Mesendoderm (in vitro differentiated cells): Measurements from ENCODE around the gene SPRY2.
A peak's percentile ranks its signal among the peaks of the same experiment; 100 is the strongest.

Experiments
- DNase-seq: peaks from one replicate; pipeline ENCODE4 v3.0.0; 2013
- H2AK5ac ChIP-seq: 2 replicates; pipeline ENCODE4 v1.6.1; 2013; ENCODE audit warnings: low read length, inconsistent platforms
- H2BK120ac ChIP-seq: 2 replicates; pipeline ENCODE4 v1.6.1; 2013; ENCODE audit warnings: low read depth, mild to moderate bottlenecking, low read length, moderate library complexity, mixed read lengths
- H2BK15ac ChIP-seq: replicated peaks from 2 replicates; pipeline ENCODE4 v1.6.1; 2013; ENCODE audit warnings: low read depth, mild to moderate bottlenecking, moderate library complexity
- H2BK5ac ChIP-seq: 2 replicates; pipeline ENCODE4 v1.6.1; 2013; ENCODE audit warnings: low read length, inconsistent platforms
- H3K18ac ChIP-seq: 2 replicates; pipeline ENCODE4 v1.6.1; 2013; ENCODE audit warnings: mild to moderate bottlenecking, low read length, mixed read lengths
- H3K23ac ChIP-seq: one replicate; pipeline ENCODE4 v1.6.1; 2013; ENCODE audit warnings: low read length
- H3K27ac ChIP-seq: 2 replicates; pipeline ENCODE4 v1.5.1; 2013; ENCODE audit warnings: low read depth, mild to moderate bottlenecking, inconsistent platforms, low read length, moderate library complexity
- H3K27me3 ChIP-seq: 2 replicates; pipeline ENCODE4 v1.6.1; 2013; ENCODE audit warnings: low read length, control low read depth, mild to moderate bottlenecking, inconsistent platforms; ENCODE audit not compliant: insufficient read depth, poor library complexity
- H3K36me3 ChIP-seq: 2 replicates; pipeline ENCODE4 v1.6.1; 2013; ENCODE audit warnings: low read length, inconsistent platforms; ENCODE audit not compliant: control insufficient read depth, insufficient read depth
- H3K4ac ChIP-seq: one replicate; pipeline ENCODE4 v1.6.1; 2013; ENCODE audit warnings: low read depth, mild to moderate bottlenecking, low read length, moderate library complexity
- H3K4me1 ChIP-seq: 2 replicates; pipeline ENCODE4 v1.6.1; 2013; ENCODE audit warnings: low read depth, low read length, inconsistent platforms; ENCODE audit not compliant: control insufficient read depth
- H3K4me2 ChIP-seq: 2 replicates; pipeline ENCODE4 v1.6.1; 2013; ENCODE audit warnings: low read length
- H3K4me3 ChIP-seq: 2 replicates; pipeline ENCODE4 v1.5.1; 2013; ENCODE audit warnings: mild to moderate bottlenecking, low read length
- H3K56ac ChIP-seq: one replicate; pipeline ENCODE4 v1.6.1; 2013; ENCODE audit warnings: low read length
- H3K79me1 ChIP-seq: 2 replicates; pipeline ENCODE4 v1.6.1; 2013; ENCODE audit warnings: low read length, inconsistent platforms
- H3K79me2 ChIP-seq: 2 replicates; pipeline ENCODE4 v1.6.1; 2013; ENCODE audit warnings: mild to moderate bottlenecking, low read length; ENCODE audit not compliant: control insufficient read depth, insufficient read depth
- H3K9ac ChIP-seq: 2 replicates; pipeline ENCODE4 v1.6.1; 2013; ENCODE audit warnings: low read length, inconsistent platforms
- H4K5ac ChIP-seq: one replicate; pipeline ENCODE4 v1.6.1; 2013; ENCODE audit warnings: low read length
- H4K8ac ChIP-seq: one replicate; pipeline ENCODE4 v1.6.1; 2013; ENCODE audit warnings: low read depth, mild to moderate bottlenecking, control low read depth, low read length, moderate library complexity
- WGBS: extraction: QIAGEN DNeasy Blood & Tissue Kit; methylation state at CpG from one replicate; pipeline ENCODE4 v1.1.7; 2013; ENCODE audit warnings: low lambda C conversion rate, missing lambda C conversion rate; ENCODE audit not compliant: insufficient coverage; ENCODE audit errors: extremely low coverage; 5-methylcytosine and 5-hydroxymethylcytosine counted together

SPRY2 gene

GRCh38 chr13:80371840-80372509 is 31.0 kb upstream of the SPRY2 start:
- no CpG with 5 or more reads among the region's 6 CpGs for WGBS
- H3K9ac ChIP-seq, result no peak overlapping the region
- no peaks in the 10 kb centered on the region for H3K79me2 ChIP-seq
- no peaks in the 10 kb centered on the region for H3K27me3 ChIP-seq
- H4K5ac ChIP-seq, result no peak overlapping the region
- H2BK5ac ChIP-seq, result no peak overlapping the region
- no peak overlapping the region for H3K23ac ChIP-seq
- H3K4me2 ChIP-seq, result no peak overlapping the region
- no peak overlapping the region for H2BK120ac ChIP-seq
- no peak overlapping the region for H3K27ac ChIP-seq
- H3K4me3 ChIP-seq, result no peak overlapping the region
- H4K8ac ChIP-seq, result no peak overlapping the region
- H2AK5ac ChIP-seq, result no peak overlapping the region
- no peaks in the 10 kb centered on the region for H3K36me3 ChIP-seq
- no peak overlapping the region for H2BK15ac ChIP-seq
- no peak overlapping the region for H3K18ac ChIP-seq
- no peak overlapping the region for H3K56ac ChIP-seq
- no peaks in the 10 kb centered on the region for H3K79me1 ChIP-seq
- no peak for DNase-seq
- H3K4me1 ChIP-seq, result no peaks in the 10 kb centered on the region
- no peak overlapping the region for H3K4ac ChIP-seq

GRCh38 chr13:80367473-80367872 is 26.5 kb upstream of the SPRY2 start:
- H4K8ac ChIP-seq, result no peak overlapping the region
- no peak overlapping the region for H4K5ac ChIP-seq
- no peak overlapping the region for H3K23ac ChIP-seq
- no CpG with 5 or more reads among the region's 3 CpGs for WGBS
- no peak overlapping the region for H3K9ac ChIP-seq
- H3K36me3 ChIP-seq, result no peaks in the 10 kb centered on the region
- H3K56ac ChIP-seq, result no peak overlapping the region
- H2BK15ac ChIP-seq, result no peak overlapping the region
- H3K4me3 ChIP-seq, result no peak overlapping the region
- no peaks in the 10 kb centered on the region for H3K79me2 ChIP-seq
- H3K27me3 ChIP-seq, result no peaks in the 10 kb centered on the region
- H2BK120ac ChIP-seq, result no peak overlapping the region
- no peak overlapping the region for H3K27ac ChIP-seq
- no peak overlapping the region for H2AK5ac ChIP-seq
- no peak overlapping the region for H2BK5ac ChIP-seq
- no peak for DNase-seq
- H3K18ac ChIP-seq, result no peak overlapping the region
- no peak overlapping the region for H3K4ac ChIP-seq
- no peak overlapping the region for H3K4me2 ChIP-seq
- H3K4me1 ChIP-seq, result peaks cover 2% of the 10 kb centered on the region
- no peaks in the 10 kb centered on the region for H3K79me1 ChIP-seq

- no peak overlapping the region for H3K23ac ChIP-seq
- H3K79me1 ChIP-seq, result no peaks in the 10 kb centered on the region
- H2BK15ac ChIP-seq, result no peak overlapping the region
- H3K27me3 ChIP-seq, result no peaks in the 10 kb centered on the region
- no peak overlapping the region for H2BK5ac ChIP-seq
- H3K4me2 ChIP-seq, result no peak overlapping the region
- H3K9ac ChIP-seq, result no peak overlapping the region
- H2AK5ac ChIP-seq, result no peak overlapping the region
- DNase-seq, result peak; percentile 30
- no peak overlapping the region for H3K27ac ChIP-seq
- no peak overlapping the region for H3K56ac ChIP-seq
- H3K4ac ChIP-seq, result no peak overlapping the region
- H3K4me3 ChIP-seq, result no peak overlapping the region
- no CpG with 5 or more reads among the region's 3 CpGs for WGBS
- no peaks in the 10 kb centered on the region for H3K79me2 ChIP-seq
- H2BK120ac ChIP-seq, result no peak overlapping the region
- no peak overlapping the region for H4K8ac ChIP-seq
- no peak overlapping the region for H4K5ac ChIP-seq
- H3K36me3 ChIP-seq, result no peaks in the 10 kb centered on the region
- H3K4me1 ChIP-seq, result peaks cover 8% of the 10 kb centered on the region
- no peak overlapping the region for H3K18ac ChIP-seq
Observed at GRCh38 chr13:80363890-80364503, 23.1 kb upstream of the SPRY2 start.

- Histone ChIP-seq H3K36me3 (no peaks in the 10 kb centered on the region), H3K4me1 (peaks cover 9% of the 10 kb centered on the region), H3K9ac (peak overlapping the region; percentile 41), H2BK15ac (no peak overlapping the region), H4K8ac (no peak overlapping the region), H2BK5ac (peak overlapping the region; percentile 94), H3K56ac (peak overlapping the region; percentile 82), H3K4ac (no peak overlapping the region), H3K27ac (peak overlapping the region; percentile 77), H2BK120ac (peak overlapping the region; percentile 79), H3K27me3 (no peaks in the 10 kb centered on the region), H3K79me2 (no peaks in the 10 kb centered on the region), H3K4me2 (no peak overlapping the region), H3K23ac (no peak overlapping the region), H4K5ac (peak overlapping the region; percentile 59), H3K18ac (peak overlapping the region; percentile 99), H3K79me1 (no peaks in the 10 kb centered on the region), H2AK5ac (peak overlapping the region; percentile 96), H3K4me3 (no peak overlapping the region)
- no peak for DNase-seq
- no CpG with 5 or more reads among the region's 4 CpGs for WGBS
Observed at GRCh38 chr13:80362481-80362880, 21.6 kb upstream of the SPRY2 start.

GRCh38 chr13:80361883-80362327 is 21.0 kb upstream of the SPRY2 start:
- Histone ChIP-seq H3K4me3 (no peak overlapping the region), H3K56ac (no peak overlapping the region), H3K27ac (no peak overlapping the region), H3K4me2 (no peak overlapping the region), H3K23ac (no peak overlapping the region), H3K4me1 (peaks cover 9% of the 10 kb centered on the region), H3K79me2 (no peaks in the 10 kb centered on the region), H2AK5ac (no peak overlapping the region), H2BK5ac (no peak overlapping the region), H3K79me1 (no peaks in the 10 kb centered on the region), H3K27me3 (no peaks in the 10 kb centered on the region), H4K5ac (no peak overlapping the region), H2BK120ac (no peak overlapping the region), H3K9ac (no peak overlapping the region), H4K8ac (no peak overlapping the region), H3K4ac (no peak overlapping the region), H3K36me3 (no peaks in the 10 kb centered on the region), H2BK15ac (no peak overlapping the region), H3K18ac (no peak overlapping the region)
- no CpG with 5 or more reads among the region's 2 CpGs for WGBS
- peak; percentile 96 for DNase-seq
